Upper lobe of left lung (tissue), 4 donors: Measurements from ENCODE around the gene CNOT6L.

ENCODE experiments used
- CTCF ChIP-seq, 6 experiments: fragments of 450-650 bp in 4 of 6; fragments of 200-600 bp in 2 of 6; sonication (generic) in 2 of 6; IDR thresholded peaks; one replicate each; pipeline ENCODE4 v1.5.1; 2016 to 2019; ENCODE audit warnings: antibody characterized with exemption in 6 of 6
- POLR2A ChIP-seq, 4 donors: fragments of 450-650 bp; IDR thresholded peaks; one replicate each; pipeline ENCODE4 v1.5.1; 2016 to 2017; ENCODE audit warnings: antibody characterized with exemption in 4 of 4, mild to moderate bottlenecking in 2 of 4
- POLR2AphosphoS5 ChIP-seq, 2 donors: sonication (generic); formaldehyde crosslinking; IDR thresholded peaks; one replicate each; pipeline ENCODE4 v1.5.1; 2017; ENCODE audit warnings: antibody characterized with exemption in 2 of 2

DNA sequence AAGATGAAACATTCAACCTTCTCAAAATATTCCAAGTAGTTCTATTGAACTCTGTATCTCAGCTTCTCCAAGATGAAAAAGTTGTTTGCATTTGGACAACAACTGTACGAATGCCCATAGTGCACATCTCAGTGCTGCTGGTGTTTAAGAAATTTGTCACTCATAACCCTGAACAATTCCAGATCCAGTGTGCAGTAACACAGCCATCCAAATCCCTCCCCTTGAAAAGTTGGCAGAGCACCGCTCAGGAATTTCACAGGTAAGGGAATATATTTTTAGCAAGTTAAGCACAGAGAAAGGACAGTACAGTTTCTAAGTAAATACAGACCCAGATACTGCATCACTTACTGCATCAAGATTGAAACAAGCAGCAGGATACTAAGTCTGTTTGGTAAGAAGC lies 104.7 kb downstream of the CNOT6L start:
- TF ChIP-seq POLR2A (IDR thresholded peaks at IDR 0.05) (no peak), CTCF (IDR thresholded peaks at IDR 0.05) (no peak), POLR2AphosphoS5 (IDR thresholded peaks at IDR 0.05) (no peak)
